Upper lobe of left lung (tissue), 6 donors: Measurements from ENCODE around the gene FBXL7. TPM values are rescaled to one million over a fixed set of nuclear protein-coding genes. Genes with fewer than 3 reads are reported as not detected.
A peak's percentile ranks its signal among the peaks of the same experiment; 100 is the strongest.

ENCODE experiments used
- ATAC-seq, 2 donors: fragments of 200-7000 bp; cut with Tn5 transposase; one replicate each; pipeline ENCODE4 v1.9.1; 2022; ENCODE audit warnings: mild to moderate bottlenecking in 2 of 2, moderate library complexity in 2 of 2; ENCODE audit not compliant: low FRiP score in 2 of 2
- DNase-seq, 2 donors: peaks; one replicate each; pipeline ENCODE4 v3.0.0-alpha.2; 2019 to 2020
- H3K27ac ChIP-seq, 4 donors: fragments of 200-600 bp; sonication (generic); one replicate each; pipeline ENCODE4 v1.5.1; 2016 to 2019
- H3K27me3 ChIP-seq, 4 donors: fragments of 200-600 bp; sonication (generic); one replicate each; pipeline ENCODE4 v1.5.1; 2017 to 2019
- H3K36me3 ChIP-seq, 4 donors: fragments of 200-600 bp; sonication (generic); one replicate each; pipeline ENCODE4 v1.5.1; 2016 to 2019
- H3K4me1 ChIP-seq, 4 donors: fragments of 200-600 bp; sonication (generic); one replicate each; pipeline ENCODE4 v1.5.1; 2018 to 2019
- H3K4me3 ChIP-seq, 4 donors: fragments of 200-600 bp; sonication (generic); one replicate each; pipeline ENCODE4 v1.5.1; 2017 to 2019; ENCODE audit warnings: mild to moderate bottlenecking in 2 of 4, moderate library complexity in 1 of 4
- H3K9me3 ChIP-seq, 4 donors: fragments of 200-600 bp; sonication (generic); one replicate each; pipeline ENCODE4 v1.5.1; 2018 to 2019
- EP300 ChIP-seq, 4 donors: sonication (generic); formaldehyde crosslinking; IDR thresholded peaks; one replicate each; pipeline ENCODE4 v1.5.1; 2017; ENCODE audit warnings: antibody characterized with exemption in 4 of 4, control low read depth in 2 of 4
- POLR2A ChIP-seq, 4 donors: fragments of 450-650 bp; IDR thresholded peaks; one replicate each; pipeline ENCODE4 v1.5.1; 2016 to 2017; ENCODE audit warnings: antibody characterized with exemption in 4 of 4, mild to moderate bottlenecking in 2 of 4
- POLR2AphosphoS5 ChIP-seq, 2 donors: sonication (generic); formaldehyde crosslinking; IDR thresholded peaks; one replicate each; pipeline ENCODE4 v1.5.1; 2017; ENCODE audit warnings: antibody characterized with exemption in 2 of 2
- WGBS, 2 donors: methylation state at CpG; one replicate each; pipeline ENCODE4 v1.1.5; 2017 to 2018; 5-methylcytosine and 5-hydroxymethylcytosine counted together
- total RNA-seq, 6 donors: library from RNA; depleted of rRNA in 4 of 6; stranded (reverse); fragments of >200 nt in 4 of 6; gene quantifications; one replicate each; pipeline versions ENCODE4 v1.1.0 to v1.2.1, GENCODE V29; 2016 to 2021
- TF ChIP-seq, protein P1 (sequence below), 6 experiments: fragments of 450-650 bp in 4 of 6; fragments of 200-600 bp in 2 of 6; sonication (generic) in 2 of 6; IDR thresholded peaks; one replicate each; pipeline ENCODE4 v1.5.1; 2016 to 2019; ENCODE audit warnings: antibody characterized with exemption in 6 of 6
- donor health status: DM: no; HTN: no; CAD: no; lungs with moderate emphysema.
- donor health status: DM: no; HTN: yes; CAD: no; lungs with severe emphysema.

The FBXL7 gene
- total RNA-seq, 6 donors from 2014 or later: 4.9 to 13.6 (median 6.9) TPM

DNA sequence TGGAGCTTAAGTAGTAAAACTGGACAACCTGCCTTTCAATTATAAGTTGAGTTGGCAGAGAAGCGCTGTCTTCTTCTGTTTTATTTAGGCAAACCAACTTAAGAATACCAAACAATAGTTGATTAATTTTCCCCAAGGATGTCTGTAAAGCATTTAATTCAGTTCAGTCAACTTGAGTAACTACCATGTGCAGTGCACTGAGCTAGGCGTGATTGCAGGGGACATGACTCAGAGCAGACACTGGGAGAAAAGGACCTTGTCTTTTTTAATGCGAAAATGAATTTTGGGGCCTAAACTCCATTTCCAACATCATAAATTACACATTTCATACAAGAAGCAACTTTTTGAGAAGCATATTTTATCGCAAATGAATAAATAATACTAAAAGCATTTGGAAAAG, 66.3 kb downstream of the FBXL7 start:
- no peak for ATAC-seq
- no peak overlapping the region for H3K4me3 ChIP-seq
- no peaks in the 10 kb centered on the region for H3K27me3 ChIP-seq
- H3K27ac ChIP-seq: no peak overlapping the region
- TF ChIP-seq, protein P1, sequence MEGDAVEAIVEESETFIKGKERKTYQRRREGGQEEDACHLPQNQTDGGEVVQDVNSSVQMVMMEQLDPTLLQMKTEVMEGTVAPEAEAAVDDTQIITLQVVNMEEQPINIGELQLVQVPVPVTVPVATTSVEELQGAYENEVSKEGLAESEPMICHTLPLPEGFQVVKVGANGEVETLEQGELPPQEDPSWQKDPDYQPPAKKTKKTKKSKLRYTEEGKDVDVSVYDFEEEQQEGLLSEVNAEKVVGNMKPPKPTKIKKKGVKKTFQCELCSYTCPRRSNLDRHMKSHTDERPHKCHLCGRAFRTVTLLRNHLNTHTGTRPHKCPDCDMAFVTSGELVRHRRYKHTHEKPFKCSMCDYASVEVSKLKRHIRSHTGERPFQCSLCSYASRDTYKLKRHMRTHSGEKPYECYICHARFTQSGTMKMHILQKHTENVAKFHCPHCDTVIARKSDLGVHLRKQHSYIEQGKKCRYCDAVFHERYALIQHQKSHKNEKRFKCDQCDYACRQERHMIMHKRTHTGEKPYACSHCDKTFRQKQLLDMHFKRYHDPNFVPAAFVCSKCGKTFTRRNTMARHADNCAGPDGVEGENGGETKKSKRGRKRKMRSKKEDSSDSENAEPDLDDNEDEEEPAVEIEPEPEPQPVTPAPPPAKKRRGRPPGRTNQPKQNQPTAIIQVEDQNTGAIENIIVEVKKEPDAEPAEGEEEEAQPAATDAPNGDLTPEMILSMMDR (IDR thresholded peaks at IDR 0.05): no peak
- no peaks in the 10 kb centered on the region for H3K36me3 ChIP-seq
- WGBS, 2 donors: 86 to 94% methylated on average over 4 of the region's 4 CpGs
- no peaks in the 10 kb centered on the region for H3K9me3 ChIP-seq
- no peaks in the 10 kb centered on the region for H3K4me1 ChIP-seq
- DNase-seq: no peak

DNA sequence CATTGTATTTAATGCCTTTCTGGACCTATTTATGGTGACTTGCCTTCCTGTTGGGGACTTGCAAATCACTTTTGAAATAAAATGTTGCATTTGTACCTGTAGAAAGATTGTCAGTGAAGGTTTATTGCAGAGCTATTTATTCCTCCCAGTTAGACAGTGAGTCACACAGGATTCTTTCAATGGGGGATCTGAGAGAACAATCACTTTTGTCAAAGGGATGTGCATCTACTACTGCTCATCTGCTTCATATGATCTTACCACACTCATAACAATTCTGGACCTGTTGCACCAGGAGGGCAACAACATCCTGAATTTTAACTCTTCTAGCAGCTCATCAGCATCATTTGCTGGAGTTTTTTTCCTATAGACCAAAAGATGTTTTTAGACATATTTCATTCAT, 66.8 kb downstream of the FBXL7 start:
- no peak for ATAC-seq
- Histone ChIP-seq H3K4me1 (no peaks in the 10 kb centered on the region), H3K4me3 (no peak overlapping the region), H3K27ac (no peak overlapping the region), H3K9me3 (no peaks in the 10 kb centered on the region), H3K36me3 (no peaks in the 10 kb centered on the region), H3K27me3 (no peaks in the 10 kb centered on the region)
- DNase-seq: no peak
- TF ChIP-seq POLR2A (IDR thresholded peaks at IDR 0.05): no peak
- no peak for TF ChIP-seq POLR2AphosphoS5 (IDR thresholded peaks at IDR 0.05)
- TF ChIP-seq, protein P1 (IDR thresholded peaks at IDR 0.05): no peak
- TF ChIP-seq EP300 (IDR thresholded peaks at IDR 0.05): no peak

DNA sequence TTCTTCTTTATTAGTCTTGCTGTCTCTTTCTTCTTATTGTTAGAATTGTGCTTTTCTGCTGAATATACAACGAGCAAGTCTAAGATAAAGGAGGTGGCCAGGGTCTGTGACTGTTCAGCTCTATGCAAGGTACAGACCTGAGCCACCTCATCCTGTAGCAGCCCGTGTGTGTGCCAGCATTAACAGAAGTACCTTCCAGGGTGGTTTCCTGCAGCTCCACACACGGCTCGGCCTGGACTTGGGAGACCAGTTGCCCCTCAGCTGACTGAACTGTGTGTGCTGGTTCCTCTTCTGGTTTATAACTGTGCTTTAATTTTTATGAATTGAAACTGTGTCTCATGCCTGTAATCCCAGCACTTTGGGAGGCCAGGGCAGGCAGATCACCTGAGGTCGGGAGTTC, 70.5 kb downstream of the FBXL7 start:
- Histone ChIP-seq H3K4me3 (no peak overlapping the region), H3K27ac (no peak overlapping the region), H3K4me1 (no peaks in the 10 kb centered on the region), H3K9me3 (no peaks in the 10 kb centered on the region), H3K27me3 (no peaks in the 10 kb centered on the region), H3K36me3 (no peaks in the 10 kb centered on the region)
- TF ChIP-seq EP300 (IDR thresholded peaks at IDR 0.05) (no peak), POLR2AphosphoS5 (IDR thresholded peaks at IDR 0.05) (no peak), POLR2A (IDR thresholded peaks at IDR 0.05) (no peak)
- TF ChIP-seq, protein P1 (IDR thresholded peaks at IDR 0.05): no peak
- ATAC-seq: no peak
- 88 to 93% methylated on average over 5 of the region's 5 CpGs for WGBS, 2 donors
- DNase-seq: no peak

DNA sequence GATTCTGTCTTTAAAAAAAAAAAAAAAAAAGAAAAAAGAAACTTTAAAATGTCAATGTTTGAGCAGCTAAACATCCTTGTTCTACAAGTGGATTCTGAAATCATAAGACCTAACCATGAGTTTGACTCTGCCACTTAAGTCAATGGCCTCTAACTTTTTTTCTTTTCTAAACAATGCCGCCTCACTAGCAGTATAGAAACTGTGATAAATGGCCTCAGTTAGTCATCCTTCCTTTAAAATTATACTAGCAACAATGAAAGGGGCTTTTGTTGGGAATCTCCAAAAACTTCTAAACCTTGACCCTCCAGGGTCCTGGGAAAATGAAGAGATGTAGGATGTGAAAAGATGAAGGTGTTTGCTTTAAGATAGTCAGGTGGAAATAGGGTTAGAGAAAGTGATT, 71.1 kb downstream of the FBXL7 start:
- no peaks in the 10 kb centered on the region for H3K9me3 ChIP-seq
- no peaks in the 10 kb centered on the region for H3K4me1 ChIP-seq
- DNase-seq (no peak), ATAC-seq (no peak)
- no peaks in the 10 kb centered on the region for H3K36me3 ChIP-seq
- no peak overlapping the region for H3K27ac ChIP-seq
- H3K4me3 ChIP-seq: no peak overlapping the region
- H3K27me3 ChIP-seq: no peaks in the 10 kb centered on the region
- TF ChIP-seq POLR2AphosphoS5 (IDR thresholded peaks at IDR 0.05) (no peak), EP300 (IDR thresholded peaks at IDR 0.05) (no peak), POLR2A (IDR thresholded peaks at IDR 0.05) (no peak)
- TF ChIP-seq, protein P1 (IDR thresholded peaks at IDR 0.05): no peak
- 67 to 77% methylated on average over 1 of the region's 1 CpG for WGBS, 2 donors

DNA sequence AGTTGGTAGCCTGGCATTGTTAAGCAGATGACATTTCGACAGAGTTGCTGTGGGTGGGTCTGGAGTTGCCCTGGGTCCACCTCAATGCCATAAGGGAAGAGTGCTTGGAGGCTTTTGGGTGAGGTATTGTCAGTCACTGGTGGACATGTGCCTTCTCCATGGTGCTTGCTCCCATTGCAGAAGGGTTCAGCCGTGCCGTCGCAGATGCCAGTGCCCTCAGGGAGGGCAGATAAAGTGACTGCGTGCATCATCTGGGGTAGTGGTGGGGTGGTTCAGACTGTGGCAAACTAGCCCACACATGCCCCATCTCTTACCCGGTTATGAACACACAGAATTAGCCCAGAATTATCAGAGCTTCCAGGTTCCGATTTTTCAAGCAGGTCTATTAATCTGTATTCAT, 71.6 kb downstream of the FBXL7 start:
- no peak overlapping the region for H3K27ac ChIP-seq
- no peaks in the 10 kb centered on the region for H3K9me3 ChIP-seq
- no peaks in the 10 kb centered on the region for H3K36me3 ChIP-seq
- TF ChIP-seq EP300 (IDR thresholded peaks at IDR 0.05) (no peak), POLR2A (IDR thresholded peaks at IDR 0.05) (no peak)
- H3K4me3 ChIP-seq: no peak overlapping the region
- H3K4me1 ChIP-seq: no peaks in the 10 kb centered on the region
- ATAC-seq (no peak), DNase-seq (peak in 1 of 2 donors; percentile 16)
- 89 to 91% methylated on average over 6 to 7 of the region's 7 CpGs for WGBS, 2 donors
- H3K27me3 ChIP-seq: no peaks in the 10 kb centered on the region
